Fibroblast of upper back skin (primary cell): ENCODE results near the gene ZDHHC11B.
"Not testable (repeated sequence)": the region's sequence is repeated elsewhere in the genome, so short reads cannot be mapped to it uniquely, and the experiment has no call there.

Source experiments
- DNase-seq: peaks from one replicate; pipeline ENCODE4 v3.0.0-alpha.2; 2013

The ZDHHC11B gene

DNA sequence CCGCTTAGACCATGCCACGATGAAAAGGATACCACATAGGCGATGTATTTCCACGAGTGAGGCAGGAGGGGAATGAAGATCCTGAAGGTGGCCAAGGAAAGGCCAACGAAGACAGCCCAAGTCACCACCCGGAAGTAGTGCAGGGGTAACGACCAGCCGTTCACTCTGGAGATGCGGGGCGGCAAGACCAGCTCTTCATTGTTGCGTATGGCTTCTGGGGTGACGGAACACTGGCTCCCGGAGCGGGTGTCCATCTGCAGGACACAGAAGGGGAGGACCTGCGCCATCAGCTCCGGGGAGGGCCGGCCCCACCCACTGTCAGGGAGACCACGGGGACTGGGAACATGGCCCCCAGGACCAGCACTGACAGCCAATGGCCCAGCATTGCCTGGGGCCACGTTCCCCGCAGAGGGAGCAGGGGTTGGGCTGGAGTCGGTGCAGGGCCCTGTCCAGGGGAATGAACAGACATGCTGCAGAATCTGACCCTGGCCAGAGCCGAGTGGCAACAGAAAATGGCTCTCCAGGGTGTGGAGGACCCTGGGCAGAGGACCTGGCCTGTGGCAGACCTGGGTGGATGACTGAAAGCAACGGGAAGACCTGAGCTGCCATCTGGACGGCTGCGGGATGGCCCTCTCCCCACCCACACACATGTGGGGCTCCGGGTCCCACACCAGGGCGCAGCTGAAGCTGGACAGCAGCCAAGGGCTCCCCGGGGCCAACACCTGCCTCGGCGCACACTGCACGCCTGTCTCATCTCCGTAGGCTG lies 17.7 kb downstream of the ZDHHC11B start:
- DNase-seq: no peak

DNA sequence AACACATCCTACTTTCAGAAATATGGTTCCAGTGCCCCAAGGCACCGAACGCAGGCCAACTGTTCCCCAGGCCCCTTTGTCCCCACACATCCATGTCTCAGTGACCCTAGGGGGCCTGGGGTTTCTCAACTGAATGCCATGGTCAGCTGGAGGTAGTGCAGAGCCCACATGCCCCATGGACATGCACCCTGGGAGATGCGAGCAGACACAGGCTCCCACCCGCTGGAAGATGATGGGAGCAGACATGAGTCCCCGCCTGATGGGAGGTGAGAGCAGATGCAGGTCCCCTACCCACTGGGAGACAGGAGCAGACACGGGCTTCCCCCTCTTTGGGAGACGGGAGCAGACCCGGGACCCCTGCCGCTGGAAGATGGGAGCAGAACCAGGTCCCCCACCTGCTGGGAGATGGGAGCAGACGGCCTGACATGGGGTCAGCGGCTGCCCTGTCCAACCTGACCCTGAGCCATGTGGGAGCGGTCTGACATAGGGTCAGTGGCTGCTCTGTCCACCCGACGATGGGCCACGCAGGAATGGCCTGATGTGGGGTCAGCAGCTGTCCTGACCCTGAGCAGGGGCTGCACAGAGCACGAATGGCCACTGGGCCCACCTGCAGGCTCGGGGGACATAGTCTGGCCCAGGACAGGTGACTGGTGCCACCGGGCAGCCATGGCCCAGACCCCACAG lies 18.4 kb downstream of the ZDHHC11B start:
- no peak for DNase-seq

GRCh38 chr5:763998-764781 lies 20.3 kb downstream of the ZDHHC11B start:
- no peak for DNase-seq

- no peak for DNase-seq
Measured at GRCh38 chr5:763397-763796, 21.1 kb downstream of the ZDHHC11B start.

- DNase-seq: not testable (repeated sequence)
Measured at GRCh38 chr5:762996-763395, 21.5 kb downstream of the ZDHHC11B start.

DNA sequence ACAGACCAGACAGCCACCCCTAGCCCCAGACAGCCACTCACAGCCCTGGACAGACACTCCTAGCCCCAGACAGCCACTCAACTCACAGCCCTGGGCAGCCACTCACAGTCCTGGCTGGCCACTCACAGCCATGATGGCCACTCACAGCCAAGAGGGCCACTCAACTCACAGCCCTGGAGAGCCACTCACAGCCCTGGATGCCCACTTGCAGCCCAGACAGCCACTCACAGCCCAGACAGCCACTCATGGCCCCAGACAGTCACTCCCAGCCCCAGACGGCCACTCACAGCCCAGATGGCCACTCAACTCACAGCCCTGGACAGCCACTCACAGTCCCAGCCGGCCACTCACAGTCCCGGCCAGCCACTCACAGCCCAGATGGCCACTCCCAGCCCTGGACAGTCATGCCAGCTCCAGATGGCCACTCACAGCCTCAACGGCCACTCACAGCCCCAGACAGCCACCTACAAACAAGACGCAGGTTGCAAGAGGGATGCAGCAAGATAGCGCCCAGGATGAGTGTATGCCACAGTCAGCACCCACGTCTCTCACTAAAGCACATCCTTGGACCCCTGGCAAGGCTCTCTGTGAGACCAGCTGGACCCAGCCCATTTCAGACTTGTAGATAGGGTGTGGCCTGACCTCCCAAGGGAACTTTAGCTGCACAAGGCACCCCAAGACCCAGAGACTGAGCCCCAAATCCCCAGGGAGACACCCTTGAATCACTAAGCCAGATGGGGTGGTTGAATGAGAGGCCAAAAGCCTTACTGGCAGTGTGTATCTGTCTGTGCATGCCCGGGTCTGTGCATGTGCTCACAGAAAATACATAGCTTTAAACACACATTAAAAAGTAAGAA lies 22.4 kb downstream of the ZDHHC11B start:
- no peak for DNase-seq

- no peak for DNase-seq
Measured at GRCh38 chr5:761059-761771, 23.3 kb downstream of the ZDHHC11B start.

DNA sequence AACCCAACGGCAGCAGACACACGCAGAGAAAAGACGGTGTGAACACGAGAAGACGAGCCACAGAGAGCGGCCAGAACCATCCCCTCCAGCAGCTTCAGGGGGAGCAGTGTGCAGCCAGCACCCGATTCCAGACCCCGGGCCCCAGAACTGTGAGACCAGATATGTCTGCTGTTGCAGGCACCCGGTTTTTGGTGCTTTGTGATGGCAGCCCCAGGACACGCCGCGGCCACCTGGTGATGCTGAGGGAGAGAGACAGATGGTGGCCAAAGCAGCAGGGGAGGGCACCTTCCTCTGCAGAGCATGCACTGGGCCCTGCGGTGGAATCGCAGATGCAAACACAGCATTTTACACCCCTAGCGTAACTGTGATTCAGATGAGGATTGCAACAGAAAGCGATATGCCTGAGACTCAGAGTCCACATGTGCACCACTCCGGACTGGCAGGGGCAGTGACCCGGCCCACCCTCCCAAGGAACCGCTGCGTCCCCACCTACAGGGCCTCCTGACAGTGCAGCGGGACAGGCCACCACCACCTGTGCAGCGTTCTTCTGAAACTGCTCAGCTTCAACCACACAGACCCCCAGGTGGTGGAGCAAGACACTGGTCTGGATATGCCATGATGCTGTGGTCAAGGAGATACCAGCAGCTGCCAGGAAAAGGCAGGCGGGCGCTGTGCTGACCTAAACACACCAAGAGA lies 24.0 kb downstream of the ZDHHC11B start:
- no peak for DNase-seq

DNA sequence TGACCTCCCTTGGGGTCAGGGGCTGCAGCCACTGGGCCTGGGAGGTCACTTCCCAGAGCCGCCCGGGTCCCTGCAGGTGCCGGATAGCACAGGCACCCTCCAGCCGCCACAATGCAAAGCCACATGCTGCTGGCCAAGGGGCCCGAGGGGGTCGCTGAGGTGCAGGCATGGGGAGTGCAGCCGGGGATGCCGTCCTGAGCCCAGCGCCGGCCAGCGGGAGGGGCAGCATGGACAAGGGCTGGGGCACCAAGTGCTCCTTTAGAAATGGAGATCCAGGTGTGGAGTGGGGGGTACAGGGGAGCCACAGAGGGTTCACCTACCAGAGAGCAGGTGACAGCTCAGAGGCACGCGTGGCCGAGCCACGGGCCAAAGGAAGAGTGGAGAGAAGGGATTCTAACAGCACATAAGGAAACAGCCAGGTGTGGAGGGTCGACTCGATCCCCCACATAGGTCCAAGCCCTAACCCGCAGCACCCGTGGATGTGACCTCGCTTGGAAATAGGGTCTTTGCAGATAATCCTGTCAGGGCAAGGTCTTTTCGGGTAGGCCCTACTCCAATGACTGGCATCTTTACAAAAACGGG lies 24.7 kb downstream of the ZDHHC11B start:
- no peak for DNase-seq

- no peak for DNase-seq
Measured at GRCh38 chr5:759111-759751, 25.3 kb downstream of the ZDHHC11B start.

GRCh38 chr5:758698-759053 lies 25.9 kb downstream of the ZDHHC11B start:
- DNase-seq: no peak

- DNase-seq: no peak
Measured at GRCh38 chr5:757931-758697, 26.4 kb downstream of the ZDHHC11B start.

- no peak for DNase-seq
Measured at GRCh38 chr5:757346-757930, 27.1 kb downstream of the ZDHHC11B start.

DNA sequence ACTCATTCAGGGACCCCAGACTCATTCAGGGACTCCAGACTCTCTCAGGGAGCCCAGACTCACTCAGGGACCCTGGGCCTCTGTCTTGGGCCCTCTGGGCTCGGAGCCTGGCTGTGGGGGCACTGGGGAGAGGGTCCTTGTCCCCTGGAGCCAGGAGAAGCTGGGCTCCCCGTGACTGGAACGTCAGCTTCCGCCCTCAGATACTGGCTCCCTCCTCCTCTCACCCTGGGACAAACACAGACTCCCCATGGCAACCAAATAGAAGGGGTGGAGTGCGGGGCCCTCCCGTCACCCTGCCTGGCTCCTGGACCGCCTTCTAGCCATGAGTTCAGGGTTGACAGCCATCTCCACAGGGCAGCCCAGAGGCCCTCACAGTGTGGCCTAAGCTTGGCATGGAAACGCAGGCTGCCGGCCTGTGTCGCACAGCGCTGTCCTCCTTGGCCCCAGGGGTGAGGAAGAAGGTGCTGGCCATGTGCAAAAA lies 27.6 kb downstream of the ZDHHC11B start:
- DNase-seq: no peak

- DNase-seq: no peak
Measured at GRCh38 chr5:756171-756570, 28.4 kb downstream of the ZDHHC11B start.

GRCh38 chr5:754143-754632 lies 30.3 kb downstream of the ZDHHC11B start:
- DNase-seq: not testable (repeated sequence)

- DNase-seq: not testable (repeated sequence)
Measured at GRCh38 chr5:753567-754142, 30.9 kb downstream of the ZDHHC11B start.

DNA sequence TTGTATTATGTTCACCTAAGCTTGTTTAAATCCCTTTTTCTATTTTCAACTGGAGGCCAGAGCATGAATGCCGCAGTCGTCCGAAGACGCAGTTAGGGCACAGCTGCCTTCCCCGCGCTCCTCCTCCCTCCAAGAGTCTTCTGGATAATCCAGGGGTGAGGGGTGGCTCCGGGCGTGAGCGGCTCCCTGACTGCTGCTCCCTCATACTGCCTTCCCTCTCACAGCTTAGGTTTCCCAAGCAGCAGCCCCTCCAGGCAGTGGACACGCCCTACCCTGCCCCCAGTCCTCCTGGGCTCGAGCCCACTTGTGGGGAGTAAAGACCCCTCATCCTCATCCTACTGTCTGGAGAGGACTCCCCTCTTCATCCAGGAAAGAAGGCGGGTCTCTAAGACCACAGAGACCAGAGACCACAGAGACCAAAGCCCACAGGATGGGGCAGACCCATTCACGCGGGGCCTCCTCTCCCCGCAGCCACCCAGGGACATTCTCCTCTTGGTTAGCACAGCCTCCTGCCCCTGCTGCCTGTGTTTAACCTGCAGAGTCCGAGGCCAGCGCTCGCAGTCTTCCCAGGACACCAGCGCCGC lies 31.9 kb downstream of the ZDHHC11B start:
- DNase-seq: not testable (repeated sequence)
